GM21825 (cell line): ENCODE results near the gene RAB11FIP3.

Source experiments
- ATAC-seq: cut with Tn5 transposase; IDR thresholded peaks from one replicate; pipeline ENCODE4 v1.9.1; 2021; ENCODE audit warnings: mild to moderate bottlenecking, moderate library complexity; ENCODE audit not compliant: unreplicated experiment

The RAB11FIP3 gene

GRCh38 chr16:561957-562938 lies 136.8 kb downstream of the RAB11FIP3 start:
- ATAC-seq: no peak

GRCh38 chr16:563072-563644 lies 137.7 kb downstream of the RAB11FIP3 start:
- ATAC-seq: no peak

- ATAC-seq: no peak
Observed at GRCh38 chr16:564690-565418, 139.4 kb downstream of the RAB11FIP3 start.

- no peak for ATAC-seq
Observed at GRCh38 chr16:565419-566330, 140.2 kb downstream of the RAB11FIP3 start.

GRCh38 chr16:566475-567372 lies 141.3 kb downstream of the RAB11FIP3 start, which contains the start of gene NHLRC4:
NHLRC4 (plus strand) TSS chr16:567005; CDS start chr16:568048, 1,043 bp downstream.
- ATAC-seq: no peak

- ATAC-seq: no peak
Observed at GRCh38 chr16:567373-568256, 142.2 kb downstream of the RAB11FIP3 start.

GRCh38 chr16:568401-569258 lies 143.2 kb downstream of the RAB11FIP3 start:
- ATAC-seq: no peak

- peak; percentile 40 for ATAC-seq
Observed at GRCh38 chr16:569445-570254, 144.2 kb downstream of the RAB11FIP3 start, which contains the start of gene PIGQ. PIGQ (plus strand) TSS chr16:569968; CDS start chr16:574075, 4,107 bp downstream.
